Ovary (tissue), 9 donors: ENCODE results near the gene TTC16. TPM values are rescaled to one million over a fixed set of nuclear protein-coding genes. Genes with fewer than 3 reads are reported as not detected.

Experiments used
- DNase-seq, 5 donors: peaks; one replicate each; pipeline ENCODE4 v3.0.0-alpha.2; 2019 to 2020
- H3K27ac ChIP-seq, 2 donors: fragments of 200-600 bp; one replicate each; pipeline versions ENCODE4 v1.5.1 to v1.8.0; 2019 to 2022
- H3K27me3 ChIP-seq: fragments of 200-600 bp; one replicate; pipeline ENCODE4 v1.8.0; 2022
- H3K36me3 ChIP-seq: fragments of 200-600 bp; sonication (generic); one replicate; pipeline ENCODE4 v1.5.1; 2019
- H3K4me1 ChIP-seq: one replicate; pipeline ENCODE4 v1.8.1; 2013; ENCODE audit warnings: mild to moderate bottlenecking, moderate library complexity; ENCODE audit not compliant: insufficient read depth
- H3K4me3 ChIP-seq: fragments of 200-600 bp; sonication (generic); one replicate; pipeline ENCODE4 v1.5.1; 2017
- H3K9me3 ChIP-seq, 2 donors: fragments of 200-600 bp in 1 of 2; sonication (generic) in 1 of 2; one replicate each; pipeline versions ENCODE4 v1.5.1 to v1.8.1; 2013 to 2019; ENCODE audit warnings: mild to moderate bottlenecking in 1 of 2, moderate library complexity in 1 of 2
- EP300 ChIP-seq: sonication (generic); formaldehyde crosslinking; IDR thresholded peaks from one replicate; pipeline ENCODE4 v1.6.1; 2017; ENCODE audit warnings: antibody characterized with exemption
- POLR2A ChIP-seq: fragments of 450-650 bp; IDR thresholded peaks from one replicate; pipeline ENCODE4 v1.6.1; 2017; ENCODE audit warnings: antibody characterized with exemption, mild to moderate bottlenecking, moderate library complexity
- WGBS, 3 donors: extraction: QIAGEN DNeasy Blood & Tissue Kit in 1 of 3; methylation state at CpG; one replicate each; pipeline versions ENCODE4 v1.1.5 to v1.1.7; 2013 to 2017; 5-methylcytosine and 5-hydroxymethylcytosine counted together
- intact Hi-C, 4 donors: fragments of 100-400 bp; cut with DNase I; formaldehyde crosslinking; loops; one replicate each; pipeline versions ENCODE4 v1.11.0 to v1.15.1; 2022 to 2023
- polyA plus RNA-seq, 2 donors: library from polyadenylated mRNA; stranded (reverse); fragments of 200-250 nt in 1 of 2; fragments of 350-450 nt in 1 of 2; fragmentation: Illumina TruSeq in 1 of 2; extraction: RNeasy Lipid Tissue Mini Kit (QIAGEN cat#74804) in 1 of 2; gene quantifications; one replicate each; pipeline ENCODE4 v1.2.3, GENCODE V29; 2013 to 2014
- total RNA-seq, 7 donors: library from RNA; depleted of rRNA in 2 of 7; stranded (reverse); fragments of >200 nt in 2 of 7; fragmentation: NEBNext Ultra II Directional in 3 of 7; extraction: Animal tissue kit (Norgen Biotek cat#: 25700) in 3 of 7; gene quantifications; one replicate each; pipeline versions ENCODE4 v1.1.0 to v1.2.4, GENCODE V29; 2016 to 2023
- TF ChIP-seq, protein P1 (sequence below), 3 donors: fragments of 450-650 bp in 2 of 3; fragments of 200-600 bp in 1 of 3; IDR thresholded peaks; one replicate each; pipeline versions ENCODE4 v1.5.1 to v1.8.0; 2016 to 2022; ENCODE audit warnings: antibody characterized with exemption in 3 of 3, mild to moderate bottlenecking in 1 of 3
- donor health status: DM: no; HTN: no; CAD: no; lungs with moderate emphysema.
- donor health status: DM: no; HTN: no; CAD: no.
- donor health status: Bipolar disorder and iron deficiency.
- donor health status: DM: yes; HTN: yes; CAD: no.
- donor health status: DM: no; HTN: no; CAD: no.
- donor health status: DM: yes; HTN: yes; CAD: no.

TTC16 gene
- total and polyA plus RNA-seq, 9 donors, result under 0.01 to 5.9 (median 0.21) TPM; not detected in 3

DNA sequence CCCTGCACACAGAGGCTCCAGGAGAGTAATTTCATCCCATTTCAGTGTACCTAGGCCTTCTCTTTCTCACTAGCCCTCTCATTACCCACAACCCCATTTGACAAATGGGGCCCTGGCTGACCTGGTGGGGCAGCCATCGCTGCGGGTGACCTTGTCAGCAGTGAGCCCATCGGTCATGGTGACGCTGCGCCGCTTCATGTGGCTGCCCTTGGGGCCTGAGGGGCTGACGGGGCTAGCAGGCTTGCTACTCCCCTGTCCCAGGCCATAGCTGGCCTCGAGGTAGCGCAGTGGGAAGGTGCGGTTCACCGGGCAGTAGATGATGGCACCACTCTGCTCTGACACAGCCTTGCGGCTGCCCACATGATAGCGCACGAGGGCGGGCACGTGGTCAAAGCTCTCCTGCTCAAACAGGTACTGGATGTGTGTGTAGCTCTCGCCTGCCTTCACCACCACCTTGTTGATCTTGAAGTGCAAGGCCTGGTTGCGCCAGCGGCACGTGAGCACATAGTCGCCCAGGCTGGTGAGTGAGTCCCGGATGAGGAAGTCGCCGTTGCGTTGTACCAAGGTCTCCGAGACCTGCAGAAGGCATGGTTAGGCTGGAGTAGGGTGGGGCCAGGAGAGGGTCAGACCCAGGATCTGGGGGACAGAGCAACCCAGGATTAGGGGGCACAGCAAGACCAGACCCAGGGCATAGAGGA lies 33.4 kb downstream of the TTC16 start:
- Histone ChIP-seq H3K4me3 (no peak overlapping the region), H3K4me1 (no peaks in the 10 kb centered on the region), H3K36me3 (no peaks in the 10 kb centered on the region), H3K27ac (no peak overlapping the region), H3K9me3 (no peaks in the 10 kb centered on the region), H3K27me3 (no peaks in the 10 kb centered on the region)
- intact Hi-C loops, result loop anchor here in 1 of 4 donors (10.0 kb wide), 1 partner anchor 244 kb away; no protein-coding TSS in a partner anchor
- no peak for TF ChIP-seq EP300
- TF ChIP-seq, protein P1, sequence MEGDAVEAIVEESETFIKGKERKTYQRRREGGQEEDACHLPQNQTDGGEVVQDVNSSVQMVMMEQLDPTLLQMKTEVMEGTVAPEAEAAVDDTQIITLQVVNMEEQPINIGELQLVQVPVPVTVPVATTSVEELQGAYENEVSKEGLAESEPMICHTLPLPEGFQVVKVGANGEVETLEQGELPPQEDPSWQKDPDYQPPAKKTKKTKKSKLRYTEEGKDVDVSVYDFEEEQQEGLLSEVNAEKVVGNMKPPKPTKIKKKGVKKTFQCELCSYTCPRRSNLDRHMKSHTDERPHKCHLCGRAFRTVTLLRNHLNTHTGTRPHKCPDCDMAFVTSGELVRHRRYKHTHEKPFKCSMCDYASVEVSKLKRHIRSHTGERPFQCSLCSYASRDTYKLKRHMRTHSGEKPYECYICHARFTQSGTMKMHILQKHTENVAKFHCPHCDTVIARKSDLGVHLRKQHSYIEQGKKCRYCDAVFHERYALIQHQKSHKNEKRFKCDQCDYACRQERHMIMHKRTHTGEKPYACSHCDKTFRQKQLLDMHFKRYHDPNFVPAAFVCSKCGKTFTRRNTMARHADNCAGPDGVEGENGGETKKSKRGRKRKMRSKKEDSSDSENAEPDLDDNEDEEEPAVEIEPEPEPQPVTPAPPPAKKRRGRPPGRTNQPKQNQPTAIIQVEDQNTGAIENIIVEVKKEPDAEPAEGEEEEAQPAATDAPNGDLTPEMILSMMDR (IDR thresholded peaks at IDR 0.05), result no peak
- WGBS, 3 donors, result 93 to 94% (median 94%) methylated on average over 24 to 26 of the region's 26 CpGs
- DNase-seq, result no peak

DNA sequence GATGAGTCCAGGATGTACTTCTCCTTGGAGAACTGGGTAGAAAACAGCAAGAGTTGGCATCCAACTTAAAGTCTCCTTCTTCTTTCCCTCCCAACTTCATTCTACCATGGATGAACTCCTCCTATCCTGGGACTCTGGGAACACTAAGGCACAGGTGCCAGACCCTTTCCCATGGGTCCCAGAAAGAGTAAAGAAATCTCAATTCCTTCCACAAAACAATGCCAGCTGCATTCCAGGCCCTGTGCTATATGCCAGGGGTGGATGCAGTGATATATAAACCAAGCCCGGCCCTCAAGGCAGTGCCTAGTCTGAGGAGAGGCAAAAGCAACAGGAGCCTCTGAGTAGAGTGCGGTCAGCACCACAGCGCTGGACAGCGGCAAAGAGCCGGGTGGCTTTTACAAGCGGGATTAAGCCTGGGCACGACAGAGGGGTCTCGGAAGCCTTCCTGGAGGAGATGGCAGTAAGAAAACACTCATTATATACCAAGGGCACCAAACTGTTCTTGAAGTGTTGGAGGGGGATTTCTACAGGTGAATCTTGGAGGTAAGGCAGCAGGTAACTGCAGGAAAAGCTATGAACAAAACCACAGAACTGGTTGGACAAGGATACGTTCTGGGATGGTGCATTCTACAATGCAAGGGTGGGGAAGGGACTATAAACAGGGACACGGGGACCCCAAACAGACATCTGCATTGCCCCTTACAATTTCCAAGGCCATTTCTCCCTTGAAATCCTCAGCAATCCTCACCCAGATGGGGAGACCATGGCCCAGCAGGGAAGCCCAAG lies 35.6 kb downstream of the TTC16 start:
- intact Hi-C loops, result no loop called here
- peak in 1 of 5 donors; percentile 61 for DNase-seq
- Histone ChIP-seq H3K27ac (no peak overlapping the region), H3K4me3 (no peak overlapping the region), H3K4me1 (no peaks in the 10 kb centered on the region), H3K9me3 (no peaks in the 10 kb centered on the region), H3K27me3 (no peaks in the 10 kb centered on the region), H3K36me3 (no peaks in the 10 kb centered on the region)
- TF ChIP-seq POLR2A (no peak), EP300 (no peak)
- TF ChIP-seq, protein P1 (IDR thresholded peaks at IDR 0.05), result no peak
- WGBS, 3 donors, result 16 to 21% (median 19%) methylated on average over 10 of the region's 10 CpGs

DNA sequence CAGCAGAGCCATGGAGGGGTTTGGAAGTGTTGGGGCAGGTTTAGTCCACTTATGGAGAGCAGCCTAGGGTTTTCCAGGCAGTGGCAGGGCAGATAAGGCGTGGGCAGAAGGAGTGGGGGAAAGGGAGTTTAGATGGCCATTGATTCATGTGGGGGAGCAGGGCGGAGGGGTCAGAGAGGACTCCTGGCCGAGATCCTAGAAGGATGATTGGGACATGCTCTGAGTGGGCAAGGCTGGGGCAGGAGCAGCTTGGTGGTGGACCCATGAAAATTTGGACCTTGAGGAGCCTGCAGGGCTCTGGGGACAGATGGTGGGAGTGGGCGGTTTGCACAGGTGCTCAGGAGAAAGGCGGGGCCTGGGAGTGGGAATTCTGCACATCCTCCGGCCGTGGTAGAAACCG lies 37.3 kb downstream of the TTC16 start:
- intact Hi-C loops, result no loop called here
- Histone ChIP-seq H3K27ac (no peak overlapping the region), H3K27me3 (no peaks in the 10 kb centered on the region), H3K9me3 (no peaks in the 10 kb centered on the region), H3K4me3 (no peak overlapping the region), H3K36me3 (no peaks in the 10 kb centered on the region), H3K4me1 (no peaks in the 10 kb centered on the region)
- DNase-seq, result no peak
- TF ChIP-seq POLR2A (no peak), EP300 (no peak)
- TF ChIP-seq, protein P1 (IDR thresholded peaks at IDR 0.05), result no peak
- 73 to 81% (median 81%) methylated on average over 8 of the region's 8 CpGs for WGBS, 3 donors

DNA sequence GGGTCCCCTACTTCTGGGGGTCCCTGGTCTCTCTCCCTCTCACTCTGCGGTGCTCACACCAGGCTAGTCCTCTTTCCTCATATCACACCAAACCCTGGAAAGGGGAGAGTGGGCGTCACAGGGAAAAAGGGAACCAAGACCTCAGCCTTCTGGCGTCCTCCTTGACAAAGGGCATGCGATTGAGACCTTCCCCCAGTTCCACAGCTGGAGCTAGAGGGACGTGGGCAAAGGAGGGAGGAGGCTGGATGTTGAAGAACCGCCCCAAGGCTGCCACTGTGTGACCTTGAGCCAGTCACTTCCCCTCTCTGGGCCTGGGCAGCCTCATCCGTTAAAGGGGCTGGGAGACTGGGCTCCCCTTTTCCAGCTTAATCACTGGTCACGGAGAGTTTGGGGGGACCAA lies 37.7 kb downstream of the TTC16 start:
- Histone ChIP-seq H3K4me1 (no peaks in the 10 kb centered on the region), H3K27ac (no peak overlapping the region), H3K36me3 (no peaks in the 10 kb centered on the region), H3K27me3 (no peaks in the 10 kb centered on the region), H3K9me3 (no peaks in the 10 kb centered on the region), H3K4me3 (no peak overlapping the region)
- WGBS, 3 donors, result 51 to 78% (median 67%) methylated on average over 8 of the region's 8 CpGs
- intact Hi-C loops, result no loop called here
- TF ChIP-seq, protein P1 (IDR thresholded peaks at IDR 0.05), result no peak
- no peak for TF ChIP-seq POLR2A
- no peak for TF ChIP-seq EP300
- DNase-seq, result no peak
